ENCODE measurements around the gene ACOXL.

ACOXL gene

DNA sequence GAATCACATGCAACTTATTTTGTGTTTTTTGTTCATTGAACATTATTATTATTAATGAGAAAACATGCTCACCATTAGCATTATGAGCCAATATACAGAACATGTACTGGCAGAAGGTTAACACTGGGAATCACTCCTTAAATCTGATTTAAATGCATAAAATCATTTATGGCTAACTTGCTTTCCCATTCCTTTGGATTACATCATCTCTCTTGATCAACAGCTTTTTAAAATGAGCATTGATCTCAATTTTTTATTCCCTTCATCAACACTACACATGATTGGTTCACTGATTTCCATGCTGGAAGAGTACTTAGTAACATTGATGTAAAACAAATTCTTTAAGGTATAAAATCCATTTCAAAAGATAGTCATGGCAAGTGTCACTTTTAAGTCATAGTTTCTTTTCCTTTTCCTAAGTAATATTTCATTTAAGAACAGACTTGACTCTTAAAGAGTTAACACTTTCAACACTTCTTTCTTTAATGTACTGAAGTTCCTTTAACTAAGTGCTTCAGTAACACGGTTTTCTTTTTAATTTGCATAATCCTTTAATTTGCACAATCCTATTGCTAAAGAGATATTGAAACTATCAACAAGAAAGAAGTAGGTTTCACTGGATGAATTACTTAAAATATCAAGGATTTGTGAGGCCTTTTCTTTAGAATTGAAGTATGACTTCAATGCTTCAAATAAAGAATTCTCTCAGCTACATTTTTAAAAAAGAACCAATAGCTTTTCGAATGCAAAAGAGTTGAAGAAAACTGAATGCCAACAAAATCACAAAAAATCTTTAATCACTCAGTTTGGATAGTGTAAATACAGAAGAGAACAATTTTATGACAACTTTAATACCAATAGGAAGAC, 29.6 kb upstream of the ACOXL start:
- H3K4me3 ChIP-seq (ENCODE audit: low read depth, low read length), result no peak overlapping the region
- TF ChIP-seq, protein P1, sequence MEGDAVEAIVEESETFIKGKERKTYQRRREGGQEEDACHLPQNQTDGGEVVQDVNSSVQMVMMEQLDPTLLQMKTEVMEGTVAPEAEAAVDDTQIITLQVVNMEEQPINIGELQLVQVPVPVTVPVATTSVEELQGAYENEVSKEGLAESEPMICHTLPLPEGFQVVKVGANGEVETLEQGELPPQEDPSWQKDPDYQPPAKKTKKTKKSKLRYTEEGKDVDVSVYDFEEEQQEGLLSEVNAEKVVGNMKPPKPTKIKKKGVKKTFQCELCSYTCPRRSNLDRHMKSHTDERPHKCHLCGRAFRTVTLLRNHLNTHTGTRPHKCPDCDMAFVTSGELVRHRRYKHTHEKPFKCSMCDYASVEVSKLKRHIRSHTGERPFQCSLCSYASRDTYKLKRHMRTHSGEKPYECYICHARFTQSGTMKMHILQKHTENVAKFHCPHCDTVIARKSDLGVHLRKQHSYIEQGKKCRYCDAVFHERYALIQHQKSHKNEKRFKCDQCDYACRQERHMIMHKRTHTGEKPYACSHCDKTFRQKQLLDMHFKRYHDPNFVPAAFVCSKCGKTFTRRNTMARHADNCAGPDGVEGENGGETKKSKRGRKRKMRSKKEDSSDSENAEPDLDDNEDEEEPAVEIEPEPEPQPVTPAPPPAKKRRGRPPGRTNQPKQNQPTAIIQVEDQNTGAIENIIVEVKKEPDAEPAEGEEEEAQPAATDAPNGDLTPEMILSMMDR (IDR thresholded peaks at IDR 0.05; ENCODE audit: insufficient read depth, low read length, missing control alignments), result no peak
- ChIA-PET CTCF (no interaction called here), POLR2A (no interaction called here)
- DNase-seq (ENCODE audit: low read depth, low spot score), result no peak

DNA sequence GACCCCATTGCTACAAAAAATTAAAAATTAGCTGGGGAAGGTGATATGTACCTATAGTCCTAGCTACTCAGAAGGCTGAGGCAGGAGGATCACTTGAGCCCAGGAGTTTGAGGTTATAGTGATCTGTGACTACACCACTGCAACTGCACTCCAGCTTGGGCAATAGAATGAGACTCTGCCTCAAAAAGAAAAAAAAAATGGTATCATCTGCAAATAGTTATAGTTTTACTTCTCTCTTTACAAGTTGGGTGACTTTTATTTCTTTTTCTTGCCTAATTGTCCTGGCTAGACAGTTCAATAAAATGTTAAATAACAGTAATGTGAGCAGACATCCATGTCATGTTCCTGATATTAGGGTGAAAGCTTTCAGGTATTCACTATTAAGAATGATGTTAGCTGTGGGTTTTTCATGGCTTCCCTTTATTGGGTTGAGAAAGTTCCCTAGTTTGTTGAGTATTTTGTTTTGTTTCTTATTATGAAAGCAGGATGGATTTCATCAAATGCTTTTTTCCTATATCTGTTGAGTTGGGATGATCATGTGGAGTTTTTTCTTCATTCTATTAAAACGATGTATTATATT, 24.9 kb upstream of the ACOXL start:
- DNase-seq (ENCODE audit: low read depth, low spot score), result no peak
- H3K4me3 ChIP-seq (ENCODE audit: low read depth, low read length), result no peak overlapping the region
- CTCF ChIA-PET, result no interaction called here
- POLR2A ChIA-PET, result no interaction called here
- TF ChIP-seq, protein P1 (IDR thresholded peaks at IDR 0.05; ENCODE audit: insufficient read depth, low read length, missing control alignments), result no peak

DNA sequence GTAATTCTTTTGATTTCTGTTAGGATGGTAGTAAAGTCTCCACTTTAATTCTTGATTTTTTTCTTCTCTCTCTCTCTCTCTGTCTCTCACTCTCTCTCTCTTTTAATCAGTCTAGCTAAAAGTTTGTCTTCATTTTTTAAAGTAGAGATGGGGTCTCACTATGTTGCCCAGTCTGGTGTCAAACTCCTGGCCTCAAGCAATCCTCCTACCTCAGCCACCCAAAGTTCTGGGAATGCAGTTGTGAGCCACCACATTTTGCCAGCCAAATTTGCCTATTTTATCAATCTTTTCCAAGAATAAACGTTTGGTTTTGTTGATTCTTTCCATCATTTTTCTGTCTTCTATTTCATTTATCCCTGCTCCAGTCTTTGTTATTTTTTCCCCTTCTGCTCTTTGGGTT, 23.9 kb upstream of the ACOXL start:
- POLR2A ChIA-PET, result no interaction called here
- CTCF ChIA-PET, result no interaction called here
- TF ChIP-seq, protein P1 (IDR thresholded peaks at IDR 0.05; ENCODE audit: insufficient read depth, low read length, missing control alignments), result no peak
- no peak for DNase-seq (ENCODE audit: low read depth, low spot score)
- no peak overlapping the region for H3K4me3 ChIP-seq (ENCODE audit: low read depth, low read length)

DNA sequence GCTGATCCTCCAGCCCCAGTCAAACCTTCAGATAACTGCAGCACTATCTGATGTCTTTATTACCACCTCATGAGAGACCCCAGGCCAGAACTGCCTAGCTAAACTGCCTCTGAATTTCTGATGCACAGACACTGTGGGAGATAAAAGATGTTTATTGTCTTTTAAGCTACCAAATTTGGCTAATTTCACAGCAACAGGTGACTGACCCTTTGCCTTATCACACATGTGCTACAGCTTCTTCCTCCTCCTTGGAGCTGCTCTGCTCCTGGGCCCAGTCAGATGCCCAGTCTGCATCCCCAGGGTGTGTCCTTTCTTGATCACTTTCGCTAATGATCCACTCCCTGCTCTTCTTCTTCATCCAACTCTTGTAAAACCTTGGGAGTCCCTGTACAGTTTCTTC, 19.6 kb upstream of the ACOXL start:
- POLR2A ChIA-PET, result no interaction called here
- CTCF ChIA-PET, result interaction anchor here (1.0 kb wide), 1 partner anchor 47 kb away, joined by 3 read pairs; no protein-coding TSS in a partner anchor
- TF ChIP-seq, protein P1 (IDR thresholded peaks at IDR 0.05; ENCODE audit: insufficient read depth, low read length, missing control alignments), result no peak
- no peak for DNase-seq (ENCODE audit: low read depth, low spot score)
- H3K4me3 ChIP-seq (ENCODE audit: low read depth, low read length), result no peak overlapping the region

DNA sequence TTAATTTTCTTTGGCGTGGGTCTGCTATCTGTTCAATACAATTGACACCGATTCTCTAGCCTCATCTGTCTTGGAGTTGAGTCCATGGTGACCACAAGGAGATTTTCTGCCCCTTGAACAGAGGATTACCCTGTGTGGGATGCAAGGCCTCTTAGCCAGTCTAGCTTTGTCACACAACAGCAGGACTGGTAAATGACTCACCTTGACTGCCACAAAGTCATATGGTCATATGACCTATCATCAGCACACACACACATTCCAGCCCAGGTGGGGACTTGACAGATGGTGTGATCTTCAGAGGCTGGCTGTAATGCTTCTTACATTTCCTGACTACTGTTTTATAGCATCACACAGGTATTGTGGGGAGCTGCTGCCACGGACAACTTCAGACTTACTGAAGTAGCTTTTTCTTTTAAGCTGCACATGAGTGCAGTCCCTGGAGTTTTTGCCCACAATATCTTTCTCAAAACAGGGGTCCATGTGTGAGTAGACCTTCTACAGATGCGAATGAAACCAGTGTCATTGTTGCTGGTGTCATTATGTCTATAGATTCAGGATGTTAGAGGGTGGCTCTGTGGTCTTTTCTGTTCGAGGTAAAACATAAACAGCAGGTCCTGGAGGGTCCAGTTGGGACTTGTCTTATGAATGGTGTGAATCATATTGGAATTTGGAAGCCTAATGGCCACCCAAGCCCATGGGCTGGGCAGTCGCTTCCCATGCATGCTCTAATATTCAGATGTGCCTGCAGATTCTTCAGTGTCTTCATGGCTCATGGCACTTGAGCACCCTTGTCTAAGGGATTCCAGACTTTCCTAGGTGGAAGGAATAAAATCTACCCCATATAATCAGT, 18.6 kb upstream of the ACOXL start:
- CTCF ChIA-PET, result no interaction called here
- POLR2A ChIA-PET, result no interaction called here
- no peak for DNase-seq (ENCODE audit: low read depth, low spot score)
- no peak overlapping the region for H3K4me3 ChIP-seq (ENCODE audit: low read depth, low read length)
- TF ChIP-seq, protein P1 (IDR thresholded peaks at IDR 0.05; ENCODE audit: insufficient read depth, low read length, missing control alignments), result no peak

Data from AG04449 (cell line).